ENCODE results near the gene PRR20B.
"Not testable (repeated sequence)": the region's sequence is repeated elsewhere in the genome, so short reads cannot be mapped to it uniquely, and the experiment has no call there.

Gene PRR20B

DNA sequence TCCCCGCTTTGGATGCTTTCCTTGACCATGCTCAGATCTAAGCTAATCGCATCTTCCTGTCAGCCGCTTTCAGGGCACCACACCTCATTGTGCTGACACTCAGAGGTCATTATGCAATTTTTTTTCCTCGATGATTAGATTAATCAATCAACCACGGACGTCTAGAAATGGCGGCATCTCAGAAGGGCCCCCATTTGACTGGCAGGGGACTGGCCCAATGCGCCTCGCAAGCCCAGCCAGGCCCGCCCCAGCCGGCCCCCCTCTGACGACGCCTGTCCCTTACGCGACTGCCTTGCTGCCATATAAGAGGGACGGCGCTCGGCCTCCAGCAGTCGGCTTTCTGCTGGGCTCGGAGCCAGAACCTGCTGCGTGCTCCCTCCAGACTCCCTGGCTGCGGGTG is at the start of gene PRR20B:
Gene PRR20B (plus strand): TSS at position 301 of the 400 bp plus-strand sequence. CDS start 387 bp downstream, outside the sequence.
- not testable (repeated sequence) for H3K4me3 ChIP-seq (ENCODE audit: low read depth, low read length); DNase-seq (ENCODE audit: low read depth)

DNA sequence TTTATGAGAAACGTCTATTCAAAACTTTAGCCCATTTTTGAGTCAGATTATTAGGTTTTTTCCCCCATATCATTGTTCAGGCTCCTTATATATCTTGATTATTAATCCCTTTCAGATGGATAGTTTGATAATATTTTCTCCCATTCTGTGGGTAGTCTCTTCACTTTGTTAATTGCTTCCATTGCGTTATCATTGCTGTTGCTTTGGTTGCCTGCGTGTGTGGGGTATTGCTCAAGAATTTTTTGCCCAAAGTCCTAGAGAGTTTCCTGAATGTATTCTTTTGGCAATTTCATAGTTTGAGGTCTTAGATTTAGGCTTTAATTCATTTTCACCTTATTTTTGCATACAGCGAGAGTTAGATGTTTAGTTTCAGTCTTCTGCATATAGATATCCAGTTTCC is 32.3 kb upstream of the PRR20B start:
- no peak overlapping the region for H3K4me3 ChIP-seq (ENCODE audit: low read depth, low read length)
- no peak for DNase-seq (ENCODE audit: low read depth)

DNA sequence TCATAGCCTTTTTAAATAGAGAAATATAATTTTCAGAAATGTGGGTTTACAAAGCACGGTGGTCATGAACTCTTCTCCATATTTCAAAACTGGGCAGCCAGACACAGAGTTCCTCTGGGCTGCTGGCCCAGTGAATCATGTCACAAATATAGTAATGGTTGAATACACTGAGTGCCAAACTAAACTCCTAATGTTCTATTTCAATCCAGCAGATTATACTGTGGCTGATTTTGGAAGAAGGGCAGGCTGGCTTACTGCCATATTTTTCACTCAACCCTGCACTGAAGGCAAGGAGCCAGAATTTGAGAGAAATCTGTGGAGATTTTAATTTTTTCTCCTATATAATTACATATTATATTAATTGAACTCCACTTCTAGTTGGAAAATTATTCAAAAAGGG is 23.6 kb upstream of the PRR20B start:
- no peak overlapping the region for H3K4me3 ChIP-seq (ENCODE audit: low read depth, low read length)
- DNase-seq (ENCODE audit: low read depth) = no peak

DNA sequence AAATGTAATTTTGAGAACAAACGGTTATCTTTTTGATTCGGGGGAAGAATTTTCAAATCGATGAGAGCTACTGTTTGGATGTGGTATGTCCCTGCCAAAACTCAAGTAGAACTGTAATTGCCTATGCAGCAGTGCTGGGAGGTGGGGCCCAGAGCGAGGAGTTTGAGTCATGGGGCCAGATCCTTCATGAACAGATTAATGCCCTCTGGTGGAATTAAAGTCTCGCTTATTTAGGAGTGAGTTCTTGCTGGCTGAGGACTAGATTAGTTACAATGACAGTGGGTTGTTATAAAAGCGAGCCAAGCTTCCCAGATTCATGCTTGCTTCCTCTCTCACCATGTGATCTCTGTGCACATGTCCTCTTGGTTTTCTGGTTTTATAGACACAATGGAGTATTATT is 18.4 kb upstream of the PRR20B start:
- no peak overlapping the region for H3K4me3 ChIP-seq (ENCODE audit: low read depth, low read length)
- DNase-seq (ENCODE audit: low read depth) = no peak

DNA sequence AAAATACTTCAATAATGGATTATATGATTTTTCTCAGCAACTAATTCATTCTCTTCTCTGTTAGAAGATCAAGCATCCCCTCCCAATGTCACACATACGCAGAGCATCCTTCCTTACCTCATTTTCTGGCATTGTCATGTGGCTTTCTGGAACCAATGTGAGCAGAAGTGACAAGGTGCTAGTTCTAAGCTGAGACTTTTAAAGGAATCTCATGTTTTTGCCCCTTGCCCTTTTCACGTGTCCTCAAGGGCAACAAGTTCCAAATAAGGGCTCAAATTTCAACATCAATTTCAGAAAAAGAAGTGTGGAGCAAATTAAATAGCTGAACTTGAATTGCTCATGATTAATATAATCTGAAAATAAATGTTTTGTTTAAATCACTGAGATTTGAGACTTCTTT is 11.2 kb upstream of the PRR20B start:
- no peak overlapping the region for H3K4me3 ChIP-seq (ENCODE audit: low read depth, low read length)
- no peak for DNase-seq (ENCODE audit: low read depth)

DNA sequence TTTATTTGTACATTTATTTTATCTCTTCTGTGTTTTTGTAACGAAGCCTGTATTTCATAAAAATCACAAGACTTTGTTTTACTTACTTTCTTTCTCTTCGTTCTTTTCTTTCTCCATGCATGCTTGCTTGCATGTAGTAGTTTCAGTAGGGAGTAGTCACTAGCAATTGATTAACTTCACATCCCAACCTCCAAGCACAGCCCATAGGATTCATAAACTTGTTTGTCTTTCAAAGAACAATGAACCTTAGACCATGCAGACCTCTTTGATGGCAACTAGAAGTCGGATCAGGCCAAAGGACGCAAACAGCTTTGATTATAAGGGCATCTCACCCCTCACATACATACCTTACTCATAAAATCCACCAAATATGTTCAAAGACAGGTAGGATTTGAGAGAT is 9.7 kb upstream of the PRR20B start:
- no peak for DNase-seq (ENCODE audit: low read depth)
- H3K4me3 ChIP-seq (ENCODE audit: low read depth, low read length) = no peak overlapping the region

DNA sequence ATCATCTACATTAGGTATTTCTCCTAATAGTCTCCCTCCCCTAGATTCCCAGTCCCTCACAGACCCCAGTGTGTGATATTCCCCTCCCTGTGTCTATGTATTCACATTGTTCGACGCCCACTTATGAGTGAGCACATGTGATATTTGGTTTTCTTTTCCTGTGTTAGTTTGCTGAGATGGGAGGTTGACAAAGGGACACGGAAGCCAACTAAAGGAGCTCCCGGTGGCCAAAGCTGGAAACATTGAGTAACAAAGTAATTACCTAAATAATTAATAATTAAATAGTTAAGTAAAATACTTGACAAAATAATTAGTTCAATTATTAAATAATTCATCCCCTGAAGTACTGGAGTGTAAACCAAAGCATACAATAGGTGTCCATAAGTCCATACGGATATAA is 8.3 kb upstream of the PRR20B start:
- no peak overlapping the region for H3K4me3 ChIP-seq (ENCODE audit: low read depth, low read length)
- DNase-seq (ENCODE audit: low read depth) = no peak

DNA sequence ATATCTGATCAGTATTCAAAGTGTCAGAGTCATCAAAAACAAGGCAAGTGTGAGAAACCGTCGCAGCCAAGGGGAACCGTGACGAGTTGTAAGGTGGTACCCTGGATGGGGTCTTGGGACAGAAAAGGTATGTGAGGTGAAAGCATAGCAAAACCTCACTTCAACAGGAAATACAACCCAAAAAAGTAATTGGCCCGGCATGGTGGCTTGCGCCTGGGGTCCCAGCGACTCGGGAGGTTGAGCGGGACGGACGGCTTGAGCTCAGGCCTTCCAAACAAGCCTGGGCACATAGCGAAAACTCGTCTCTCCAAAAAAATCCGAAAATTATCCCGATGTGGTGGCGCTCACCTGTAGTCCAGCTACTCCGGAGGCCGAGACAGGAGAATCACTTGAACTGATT is 7.5 kb upstream of the PRR20B start:
- not testable (repeated sequence) for H3K4me3 ChIP-seq (ENCODE audit: low read depth, low read length)

DNA sequence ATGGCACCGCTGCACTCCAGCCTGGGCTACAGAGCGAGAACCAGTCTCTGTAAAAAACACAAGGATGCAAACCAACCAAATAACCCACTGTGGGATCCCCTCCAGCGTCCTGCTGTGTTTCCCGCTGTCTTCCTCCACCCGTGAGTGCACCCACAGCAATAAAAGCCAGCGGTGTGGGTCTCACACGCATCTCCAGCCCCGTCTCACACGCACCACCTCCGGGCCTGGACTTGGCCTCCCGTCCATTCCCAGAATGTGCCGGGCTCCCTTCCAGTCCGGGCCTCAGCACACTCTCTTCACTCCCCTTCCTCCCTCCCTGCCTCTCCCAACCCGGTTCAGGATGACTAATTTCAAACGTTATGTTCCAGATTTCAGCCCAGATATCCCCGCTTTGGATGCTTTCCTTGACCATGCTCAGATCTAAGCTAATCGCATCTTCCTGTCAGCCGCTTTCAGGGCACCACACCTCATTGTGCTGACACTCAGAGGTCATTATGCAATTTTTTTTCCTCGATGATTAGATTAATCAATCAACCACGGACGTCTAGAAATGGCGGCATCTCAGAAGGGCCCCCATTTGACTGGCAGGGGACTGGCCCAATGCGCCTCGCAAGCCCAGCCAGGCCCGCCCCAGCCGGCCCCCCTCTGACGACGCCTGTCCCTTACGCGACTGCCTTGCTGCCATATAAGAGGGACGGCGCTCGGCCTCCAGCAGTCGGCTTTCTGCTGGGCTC is 6.9 kb upstream of the PRR20B start, which contains the start of gene PRR20A:
Gene PRR20A (plus strand): TSS at position 684 of the 734 bp plus-strand sequence. CDS start 387 bp downstream, outside the sequence.
- H3K4me3 ChIP-seq (ENCODE audit: low read depth, low read length); DNase-seq (ENCODE audit: low read depth): not testable (repeated sequence)

More for the DNA sequence above, 7.5 kb upstream of the PRR20B start:
- not testable (repeated sequence) for DNase-seq (ENCODE audit: low read depth)

DNA sequence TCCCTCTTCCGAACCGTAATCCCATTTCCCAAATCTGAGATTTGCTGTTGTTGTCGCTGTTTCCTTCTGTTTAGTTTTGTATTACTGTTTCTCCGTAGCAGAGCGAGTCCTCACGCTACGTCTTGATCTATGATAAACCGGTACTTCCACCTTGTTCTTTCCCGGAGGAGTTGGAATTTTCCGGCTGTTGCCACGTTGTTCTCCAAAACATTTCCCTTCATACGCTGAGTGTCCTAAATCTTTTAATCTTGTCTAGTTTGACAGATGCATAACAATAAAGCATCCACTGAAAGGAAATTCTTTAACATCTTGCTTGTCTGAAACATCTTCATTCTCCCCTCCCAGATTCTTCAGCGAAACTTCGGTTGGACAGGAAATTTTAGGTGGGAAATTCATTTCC is 818 bp downstream of the PRR20B start:
- DNase-seq (ENCODE audit: low read depth); H3K4me3 ChIP-seq (ENCODE audit: low read depth, low read length): not testable (repeated sequence)

DNA sequence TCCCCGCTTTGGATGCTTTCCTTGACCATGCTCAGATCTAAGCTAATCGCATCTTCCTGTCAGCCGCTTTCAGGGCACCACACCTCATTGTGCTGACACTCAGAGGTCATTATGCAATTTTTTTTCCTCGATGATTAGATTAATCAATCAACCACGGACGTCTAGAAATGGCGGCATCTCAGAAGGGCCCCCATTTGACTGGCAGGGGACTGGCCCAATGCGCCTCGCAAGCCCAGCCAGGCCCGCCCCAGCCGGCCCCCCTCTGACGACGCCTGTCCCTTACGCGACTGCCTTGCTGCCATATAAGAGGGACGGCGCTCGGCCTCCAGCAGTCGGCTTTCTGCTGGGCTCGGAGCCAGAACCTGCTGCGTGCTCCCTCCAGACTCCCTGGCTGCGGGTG is 6.5 kb downstream of the PRR20B start, which contains the start of gene PRR20C:
Gene PRR20C (plus strand): TSS at position 301 of the 400 bp plus-strand sequence. CDS start 387 bp downstream, outside the sequence.
- not testable (repeated sequence) for H3K4me3 ChIP-seq (ENCODE audit: low read depth, low read length); DNase-seq (ENCODE audit: low read depth)

DNA sequence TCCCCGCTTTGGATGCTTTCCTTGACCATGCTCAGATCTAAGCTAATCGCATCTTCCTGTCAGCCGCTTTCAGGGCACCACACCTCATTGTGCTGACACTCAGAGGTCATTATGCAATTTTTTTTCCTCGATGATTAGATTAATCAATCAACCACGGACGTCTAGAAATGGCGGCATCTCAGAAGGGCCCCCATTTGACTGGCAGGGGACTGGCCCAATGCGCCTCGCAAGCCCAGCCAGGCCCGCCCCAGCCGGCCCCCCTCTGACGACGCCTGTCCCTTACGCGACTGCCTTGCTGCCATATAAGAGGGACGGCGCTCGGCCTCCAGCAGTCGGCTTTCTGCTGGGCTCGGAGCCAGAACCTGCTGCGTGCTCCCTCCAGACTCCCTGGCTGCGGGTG is 13.0 kb downstream of the PRR20B start, which contains the start of gene PRR20D:
Gene PRR20D (plus strand): TSS at position 301 of the 400 bp plus-strand sequence. CDS start 387 bp downstream, outside the sequence.
- not testable (repeated sequence) for H3K4me3 ChIP-seq (ENCODE audit: low read depth, low read length); DNase-seq (ENCODE audit: low read depth)

DNA sequence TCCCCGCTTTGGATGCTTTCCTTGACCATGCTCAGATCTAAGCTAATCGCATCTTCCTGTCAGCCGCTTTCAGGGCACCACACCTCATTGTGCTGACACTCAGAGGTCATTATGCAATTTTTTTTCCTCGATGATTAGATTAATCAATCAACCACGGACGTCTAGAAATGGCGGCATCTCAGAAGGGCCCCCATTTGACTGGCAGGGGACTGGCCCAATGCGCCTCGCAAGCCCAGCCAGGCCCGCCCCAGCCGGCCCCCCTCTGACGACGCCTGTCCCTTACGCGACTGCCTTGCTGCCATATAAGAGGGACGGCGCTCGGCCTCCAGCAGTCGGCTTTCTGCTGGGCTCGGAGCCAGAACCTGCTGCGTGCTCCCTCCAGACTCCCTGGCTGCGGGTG is 19.6 kb downstream of the PRR20B start, which contains the start of gene PRR20E:
Gene PRR20E (plus strand): TSS at position 301 of the 400 bp plus-strand sequence. CDS start 387 bp downstream, outside the sequence.
- H3K4me3 ChIP-seq (ENCODE audit: low read depth, low read length); DNase-seq (ENCODE audit: low read depth): not testable (repeated sequence)

DNA sequence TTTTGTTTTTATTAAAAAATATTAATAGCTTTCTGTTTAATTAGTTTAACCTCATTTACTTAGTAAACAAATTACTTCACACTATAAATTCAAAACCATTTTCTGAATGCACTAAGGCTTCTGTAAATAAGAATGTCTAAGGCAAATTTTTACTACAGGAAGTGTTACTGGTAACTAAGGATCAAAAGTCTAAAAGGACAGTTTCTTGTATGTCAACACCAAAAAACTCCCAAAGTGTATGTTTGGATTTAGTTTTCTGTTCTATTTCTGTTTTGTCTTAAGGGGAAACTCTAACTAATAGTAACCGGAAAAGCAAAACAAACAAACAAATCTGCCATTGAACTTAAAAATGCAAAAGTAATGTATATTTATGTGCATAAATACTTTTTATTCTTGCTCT is 44.4 kb downstream of the PRR20B start:
- H3K4me3 ChIP-seq (ENCODE audit: low read depth, low read length) = no peak overlapping the region
- no peak for DNase-seq (ENCODE audit: low read depth)

All from skeletal muscle cell (primary cell).